Measurements from ENCODE around the gene LIN52. TPM values are rescaled to one million over a fixed set of nuclear protein-coding genes. Genes with fewer than 3 reads are reported as not detected.

LIN52 gene
- total RNA-seq, 1 experiment from 2014 or later: 34.0 TPM

GRCh38 chr14:74238974-74239847 is 154.5 kb downstream of the LIN52 start, which contains the start of gene VSX2:
TSS of gene VSX2 (plus strand) at chr14:74239449. CDS start at chr14:74239562, 113 bp downstream.
- H3K36me3 ChIP-seq (ENCODE audit: insufficient read depth, low read length): no peaks in the 10 kb centered on the region
- H3K9ac ChIP-seq (ENCODE audit: low read length): no peak within 1 kb of the TSS
- H3K4me2 ChIP-seq (ENCODE audit: low read depth, low read length, poor library complexity, severe bottlenecking): no peak within 1 kb of the TSS
- H3K27ac ChIP-seq (ENCODE audit: low read length): no peak within 1 kb of the TSS
- no peak for DNase-seq
- no peaks in the 10 kb centered on the region for H3K27me3 ChIP-seq (ENCODE audit: low read length)
- H3K79me2 ChIP-seq (ENCODE audit: low read length): no peaks in the 10 kb centered on the region
- no peaks in the 10 kb centered on the region for H3K4me1 ChIP-seq (ENCODE audit: low read length)
- no peak within 1 kb of the TSS for H2AFZ ChIP-seq (ENCODE audit: low read length)
- H3K4me3 ChIP-seq (ENCODE audit: low read length): no peak within 1 kb of the TSS
- no peaks in the 10 kb centered on the region for H4K20me1 ChIP-seq (ENCODE audit: insufficient read depth, low read depth, low read length)
- H3K9me2 ChIP-seq (replicated peaks; ENCODE audit: insufficient read depth, low read length): no peaks in the 10 kb centered on the region
- no peaks in the 10 kb centered on the region for H3K9me3 ChIP-seq (ENCODE audit: low read length)

- Histone ChIP-seq H3K4me3 (ENCODE audit: low read length) (no peak overlapping the region), H3K27me3 (ENCODE audit: low read length) (no peaks in the 10 kb centered on the region), H3K4me2 (ENCODE audit: low read depth, low read length, poor library complexity, severe bottlenecking) (no peak overlapping the region)
These were observed 155.4 kb downstream of the LIN52 start for GRCh38 chr14:74239848-74240793.

DNA sequence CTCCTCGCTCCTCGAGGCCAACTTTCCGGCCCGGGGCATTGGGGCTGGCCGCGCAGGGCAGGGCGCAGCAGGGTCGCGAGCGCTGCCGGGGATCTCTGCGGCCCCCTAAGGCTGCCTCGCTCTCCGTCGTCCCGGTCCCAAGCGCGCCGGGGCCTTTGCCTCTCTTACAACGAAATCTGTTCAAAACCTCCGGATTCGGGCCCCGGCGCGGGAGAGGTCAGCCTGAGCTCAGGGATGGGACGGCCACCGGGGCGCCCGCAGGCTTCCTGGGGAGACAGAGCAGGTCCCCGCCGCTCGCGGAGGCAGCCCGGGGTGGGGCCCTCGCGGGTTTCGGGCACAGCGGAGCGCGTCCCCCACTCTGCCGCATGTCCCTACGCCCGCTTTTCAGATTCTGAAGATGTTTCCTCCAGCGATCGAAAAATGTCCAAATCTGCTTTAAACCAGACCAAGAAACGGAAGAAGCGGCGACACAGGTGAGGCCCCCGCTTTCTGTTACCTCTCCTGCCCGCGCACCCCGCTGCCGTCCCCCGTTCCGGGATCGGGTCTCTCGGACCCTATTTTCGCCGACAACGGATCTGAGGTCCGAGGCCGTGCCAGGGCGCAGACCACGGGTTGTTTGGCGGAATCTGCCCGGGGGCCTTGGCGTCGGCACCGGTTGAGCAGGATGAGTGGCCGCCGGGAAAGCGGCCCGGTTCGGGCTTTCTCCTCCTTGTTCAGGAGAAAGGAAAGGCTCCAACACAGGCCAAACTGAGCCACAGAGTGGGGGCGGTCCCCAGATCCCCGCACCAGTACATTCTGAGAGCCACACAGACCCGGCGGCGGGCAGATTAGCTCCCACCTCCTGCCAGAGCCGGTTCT is 156.3 kb downstream of the LIN52 start:
- H3K4me3 ChIP-seq (ENCODE audit: low read length): no peak overlapping the region
- no peaks in the 10 kb centered on the region for H3K4me1 ChIP-seq (ENCODE audit: low read length)
- H3K9me2 ChIP-seq (replicated peaks; ENCODE audit: insufficient read depth, low read length): no peaks in the 10 kb centered on the region
- no peaks in the 10 kb centered on the region for H3K27me3 ChIP-seq (ENCODE audit: low read length)
- no peaks in the 10 kb centered on the region for H4K20me1 ChIP-seq (ENCODE audit: insufficient read depth, low read depth, low read length)
- no peaks in the 10 kb centered on the region for H3K9me3 ChIP-seq (ENCODE audit: low read length)
- H2AFZ ChIP-seq (ENCODE audit: low read length): no peak overlapping the region
- H3K36me3 ChIP-seq (ENCODE audit: insufficient read depth, low read length): no peaks in the 10 kb centered on the region
- no peak overlapping the region for H3K27ac ChIP-seq (ENCODE audit: low read length)
- no peaks in the 10 kb centered on the region for H3K79me2 ChIP-seq (ENCODE audit: low read length)
- DNase-seq: no peak
- H3K4me2 ChIP-seq (ENCODE audit: low read depth, low read length, poor library complexity, severe bottlenecking): no peak overlapping the region
- H3K9ac ChIP-seq (ENCODE audit: low read length): no peak overlapping the region

More at GRCh38 chr14:74239848-74240793, 155.4 kb downstream of the LIN52 start:
- no peaks in the 10 kb centered on the region for H3K9me3 ChIP-seq (ENCODE audit: low read length)
- H4K20me1 ChIP-seq (ENCODE audit: insufficient read depth, low read depth, low read length): no peaks in the 10 kb centered on the region
- H2AFZ ChIP-seq (ENCODE audit: low read length): no peak overlapping the region
- no peak overlapping the region for H3K27ac ChIP-seq (ENCODE audit: low read length)
- no peaks in the 10 kb centered on the region for H3K9me2 ChIP-seq (replicated peaks; ENCODE audit: insufficient read depth, low read length)
- no peaks in the 10 kb centered on the region for H3K4me1 ChIP-seq (ENCODE audit: low read length)
- H3K9ac ChIP-seq (ENCODE audit: low read length): no peak overlapping the region
- no peaks in the 10 kb centered on the region for H3K79me2 ChIP-seq (ENCODE audit: low read length)
- no peak for DNase-seq
- H3K36me3 ChIP-seq (ENCODE audit: insufficient read depth, low read length): no peaks in the 10 kb centered on the region

- Histone ChIP-seq H3K4me1 (ENCODE audit: low read length) (no peaks in the 10 kb centered on the region), H3K36me3 (ENCODE audit: insufficient read depth, low read length) (no peaks in the 10 kb centered on the region), H3K9me2 (replicated peaks; ENCODE audit: insufficient read depth, low read length) (no peaks in the 10 kb centered on the region), H3K9ac (ENCODE audit: low read length) (no peak overlapping the region), H3K4me2 (ENCODE audit: low read depth, low read length, poor library complexity, severe bottlenecking) (no peak overlapping the region), H3K27ac (ENCODE audit: low read length) (no peak overlapping the region), H3K4me3 (ENCODE audit: low read length) (no peak overlapping the region), H4K20me1 (ENCODE audit: insufficient read depth, low read depth, low read length) (no peaks in the 10 kb centered on the region), H3K9me3 (ENCODE audit: low read length) (no peaks in the 10 kb centered on the region), H3K27me3 (ENCODE audit: low read length) (no peaks in the 10 kb centered on the region), H2AFZ (ENCODE audit: low read length) (no peak overlapping the region), H3K79me2 (ENCODE audit: low read length) (no peaks in the 10 kb centered on the region)
- no peak for DNase-seq
These were observed 156.9 kb downstream of the LIN52 start for GRCh38 chr14:74241652-74242017.

GRCh38 chr14:74242021-74242779 is 157.4 kb downstream of the LIN52 start:
- Histone ChIP-seq H3K4me2 (ENCODE audit: low read depth, low read length, poor library complexity, severe bottlenecking) (no peak overlapping the region), H3K27ac (ENCODE audit: low read length) (no peak overlapping the region), H3K9me2 (replicated peaks; ENCODE audit: insufficient read depth, low read length) (no peaks in the 10 kb centered on the region), H4K20me1 (ENCODE audit: insufficient read depth, low read depth, low read length) (no peaks in the 10 kb centered on the region), H3K79me2 (ENCODE audit: low read length) (no peaks in the 10 kb centered on the region), H3K27me3 (ENCODE audit: low read length) (no peaks in the 10 kb centered on the region), H2AFZ (ENCODE audit: low read length) (no peak overlapping the region), H3K9ac (ENCODE audit: low read length) (no peak overlapping the region), H3K9me3 (ENCODE audit: low read length) (no peaks in the 10 kb centered on the region), H3K4me3 (ENCODE audit: low read length) (no peak overlapping the region), H3K36me3 (ENCODE audit: insufficient read depth, low read length) (no peaks in the 10 kb centered on the region), H3K4me1 (ENCODE audit: low read length) (no peaks in the 10 kb centered on the region)
- no peak for DNase-seq

GRCh38 chr14:74242780-74243042 is 158.0 kb downstream of the LIN52 start:
- Histone ChIP-seq H3K4me3 (ENCODE audit: low read length) (no peak overlapping the region), H3K4me1 (ENCODE audit: low read length) (no peaks in the 10 kb centered on the region), H3K36me3 (ENCODE audit: insufficient read depth, low read length) (no peaks in the 10 kb centered on the region), H4K20me1 (ENCODE audit: insufficient read depth, low read depth, low read length) (no peaks in the 10 kb centered on the region), H2AFZ (ENCODE audit: low read length) (no peak overlapping the region), H3K9me3 (ENCODE audit: low read length) (no peaks in the 10 kb centered on the region), H3K27me3 (ENCODE audit: low read length) (no peaks in the 10 kb centered on the region), H3K9ac (ENCODE audit: low read length) (no peak overlapping the region), H3K79me2 (ENCODE audit: low read length) (no peaks in the 10 kb centered on the region), H3K27ac (ENCODE audit: low read length) (no peak overlapping the region), H3K4me2 (ENCODE audit: low read depth, low read length, poor library complexity, severe bottlenecking) (no peak overlapping the region), H3K9me2 (replicated peaks; ENCODE audit: insufficient read depth, low read length) (no peaks in the 10 kb centered on the region)
- DNase-seq: no peak

DNA sequence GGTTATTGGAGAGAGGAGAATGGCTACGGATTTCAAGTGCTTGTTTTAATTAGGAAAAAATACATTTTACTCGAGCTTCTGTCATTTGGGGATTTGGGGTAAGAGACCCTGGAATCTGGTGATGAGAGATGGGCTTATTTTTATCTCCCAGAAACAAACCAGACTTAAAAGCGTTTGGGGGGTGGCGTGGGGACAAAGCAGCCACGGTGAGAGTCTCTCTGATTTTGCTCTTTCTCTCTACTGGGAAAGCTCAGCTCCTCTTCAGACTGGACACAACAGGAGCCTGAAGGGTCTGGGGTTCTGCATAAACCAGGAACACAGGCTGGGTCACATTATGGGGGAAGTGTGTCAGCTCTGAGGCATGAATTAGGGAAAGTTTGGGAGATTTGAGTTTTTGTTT is 158.3 kb downstream of the LIN52 start:
- Histone ChIP-seq H3K4me1 (ENCODE audit: low read length) (no peaks in the 10 kb centered on the region), H3K79me2 (ENCODE audit: low read length) (no peaks in the 10 kb centered on the region), H2AFZ (ENCODE audit: low read length) (no peak overlapping the region), H3K9ac (ENCODE audit: low read length) (no peak overlapping the region), H3K36me3 (ENCODE audit: insufficient read depth, low read length) (no peaks in the 10 kb centered on the region), H3K9me3 (ENCODE audit: low read length) (no peaks in the 10 kb centered on the region), H3K27ac (ENCODE audit: low read length) (no peak overlapping the region), H3K27me3 (ENCODE audit: low read length) (no peaks in the 10 kb centered on the region), H3K4me2 (ENCODE audit: low read depth, low read length, poor library complexity, severe bottlenecking) (no peak overlapping the region), H4K20me1 (ENCODE audit: insufficient read depth, low read depth, low read length) (no peaks in the 10 kb centered on the region), H3K9me2 (replicated peaks; ENCODE audit: insufficient read depth, low read length) (no peaks in the 10 kb centered on the region), H3K4me3 (ENCODE audit: low read length) (no peak overlapping the region)
- no peak for DNase-seq
